T-helper 9 cell (primary cell): ENCODE results near the gene DGKZ.
A peak's percentile ranks its signal among the peaks of the same experiment; 100 is the strongest.
"Not testable (repeated sequence)": the region's sequence is repeated elsewhere in the genome, so short reads cannot be mapped to it uniquely, and the experiment has no call there.

ENCODE experiments used
- DNase-seq: peaks from one replicate; pipeline ENCODE4 v3.0.0-alpha.2; 2020
- total RNA-seq, 2 donors: gene quantifications; one replicate each; lab custom pipeline; 2026; lab: John Stamatoyannopoulos, UW

The DGKZ gene, protein sequence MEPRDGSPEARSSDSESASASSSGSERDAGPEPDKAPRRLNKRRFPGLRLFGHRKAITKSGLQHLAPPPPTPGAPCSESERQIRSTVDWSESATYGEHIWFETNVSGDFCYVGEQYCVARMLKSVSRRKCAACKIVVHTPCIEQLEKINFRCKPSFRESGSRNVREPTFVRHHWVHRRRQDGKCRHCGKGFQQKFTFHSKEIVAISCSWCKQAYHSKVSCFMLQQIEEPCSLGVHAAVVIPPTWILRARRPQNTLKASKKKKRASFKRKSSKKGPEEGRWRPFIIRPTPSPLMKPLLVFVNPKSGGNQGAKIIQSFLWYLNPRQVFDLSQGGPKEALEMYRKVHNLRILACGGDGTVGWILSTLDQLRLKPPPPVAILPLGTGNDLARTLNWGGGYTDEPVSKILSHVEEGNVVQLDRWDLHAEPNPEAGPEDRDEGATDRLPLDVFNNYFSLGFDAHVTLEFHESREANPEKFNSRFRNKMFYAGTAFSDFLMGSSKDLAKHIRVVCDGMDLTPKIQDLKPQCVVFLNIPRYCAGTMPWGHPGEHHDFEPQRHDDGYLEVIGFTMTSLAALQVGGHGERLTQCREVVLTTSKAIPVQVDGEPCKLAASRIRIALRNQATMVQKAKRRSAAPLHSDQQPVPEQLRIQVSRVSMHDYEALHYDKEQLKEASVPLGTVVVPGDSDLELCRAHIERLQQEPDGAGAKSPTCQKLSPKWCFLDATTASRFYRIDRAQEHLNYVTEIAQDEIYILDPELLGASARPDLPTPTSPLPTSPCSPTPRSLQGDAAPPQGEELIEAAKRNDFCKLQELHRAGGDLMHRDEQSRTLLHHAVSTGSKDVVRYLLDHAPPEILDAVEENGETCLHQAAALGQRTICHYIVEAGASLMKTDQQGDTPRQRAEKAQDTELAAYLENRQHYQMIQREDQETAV
- total RNA-seq: 216 to 271 reads per million in 2 donors

DNA sequence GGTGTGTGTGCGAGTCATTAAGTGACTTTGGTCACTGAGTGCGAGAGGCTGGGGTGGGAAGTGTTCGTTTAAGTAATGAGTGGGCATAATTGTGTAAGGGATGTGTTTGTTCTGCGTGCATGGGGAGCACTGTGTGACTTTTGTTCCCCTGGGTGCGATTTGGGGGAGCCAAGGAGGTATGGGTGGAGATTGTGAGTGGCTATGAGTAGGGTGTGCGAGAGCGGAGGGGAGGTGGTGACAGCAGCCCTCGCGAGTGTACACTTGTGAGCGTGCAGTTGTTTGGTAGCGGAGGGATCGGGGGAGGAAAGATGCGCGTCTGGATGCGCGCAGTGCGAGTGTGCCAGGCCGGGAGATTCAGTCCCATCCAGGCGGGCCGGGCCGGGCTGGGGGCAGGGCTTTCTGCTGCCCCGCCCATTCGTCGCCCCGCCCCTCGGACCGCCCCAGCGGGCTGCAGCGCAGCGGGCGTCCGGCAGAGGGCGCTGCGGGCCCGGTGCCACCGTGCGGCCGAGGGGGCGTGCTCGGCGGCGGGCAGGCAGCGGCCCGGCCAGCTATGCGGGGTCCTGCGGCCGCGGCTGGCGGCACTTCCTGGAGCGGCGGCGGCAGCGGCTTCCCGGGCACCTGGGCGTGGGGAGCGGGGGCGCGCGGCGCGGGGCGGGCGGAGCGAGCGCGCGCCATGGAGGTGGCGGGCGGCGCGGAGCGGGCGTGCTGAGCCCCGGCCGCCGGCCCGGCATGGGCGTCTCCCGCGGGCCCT is at the start of gene DGKZ:
Gene DGKZ, plus strand, starts transcription at position 578 of the 751 bp plus-strand sequence. CDS start 197 bp downstream, outside the sequence.
- DNase-seq: peak; percentile 86

DNA sequence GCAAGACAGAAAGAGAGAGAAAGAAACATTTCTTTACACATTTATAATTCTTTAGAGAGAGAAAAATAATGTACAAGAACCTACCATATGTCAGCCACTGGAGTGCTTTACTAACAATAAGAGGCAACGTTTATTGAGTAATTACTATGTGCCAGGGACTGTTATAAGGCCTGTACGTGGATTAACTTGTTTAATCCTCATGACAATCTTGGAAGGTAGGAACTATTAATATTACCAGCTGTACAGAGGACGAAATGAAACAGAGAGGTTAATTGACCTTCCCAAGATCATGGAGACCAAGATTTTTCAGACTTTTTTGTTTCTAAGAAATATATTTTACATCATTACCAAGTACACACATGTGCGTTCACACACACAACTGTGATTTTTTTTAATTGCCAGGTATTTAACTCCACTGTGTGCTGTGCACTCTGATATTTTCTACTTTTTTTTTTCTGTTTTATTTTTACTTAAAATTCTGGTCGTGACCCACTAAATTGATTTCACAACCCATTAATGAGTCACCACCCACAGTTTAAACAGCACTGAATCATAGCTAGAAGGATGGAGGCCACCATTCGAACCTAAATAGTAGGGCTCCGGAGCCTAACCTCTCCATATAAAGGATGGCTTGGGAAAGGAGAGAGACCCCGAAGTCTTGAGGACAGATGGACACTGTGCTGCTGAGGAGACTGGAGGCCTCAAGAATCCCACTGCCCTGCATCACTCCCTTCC is 48.4 kb upstream of the DGKZ start:
- DNase-seq: no peak

DNA sequence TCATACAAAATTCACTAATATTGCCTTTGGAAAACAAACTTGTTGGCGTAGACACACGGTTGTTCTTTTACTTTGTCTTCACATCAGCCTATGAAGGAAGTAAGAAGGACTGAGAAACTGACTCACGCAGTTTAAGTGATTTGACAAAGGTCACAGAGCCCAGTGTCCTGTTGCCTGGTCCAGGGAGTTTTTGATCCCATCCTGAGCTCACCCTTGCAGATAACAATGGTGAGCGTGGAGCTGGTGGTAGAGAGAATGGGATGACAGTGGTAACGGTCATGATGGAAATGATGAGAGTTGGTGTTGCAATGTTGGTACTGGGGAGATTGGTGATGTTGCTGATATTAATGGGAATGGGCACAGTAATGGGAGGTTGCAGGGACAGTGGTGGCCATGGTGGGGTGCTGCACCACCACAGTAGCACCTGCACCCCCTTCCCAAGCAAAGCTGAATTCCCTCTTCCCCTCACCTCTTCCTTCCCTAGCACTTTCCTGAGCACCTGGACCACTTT is 47.8 kb upstream of the DGKZ start:
- no peak for DNase-seq

DNA sequence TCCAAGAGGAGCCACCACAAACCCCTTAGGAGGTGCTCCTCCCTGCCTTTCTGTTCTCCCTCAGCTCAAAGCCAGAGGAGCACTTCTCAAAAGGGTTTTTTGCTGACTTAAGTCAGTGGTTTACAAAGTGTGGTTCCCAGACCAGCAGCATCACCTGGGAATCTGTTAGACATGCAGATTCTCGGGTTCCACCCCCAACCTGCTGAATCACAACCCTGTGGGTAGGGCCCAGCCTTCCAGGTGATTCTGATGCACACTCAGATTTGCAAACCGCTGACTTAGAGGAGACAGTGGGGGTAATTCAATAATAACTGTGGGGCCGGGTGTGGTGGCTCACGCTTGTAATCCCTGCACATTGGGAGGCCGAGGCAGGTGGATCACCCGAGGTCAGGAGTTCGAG is 47.0 kb upstream of the DGKZ start:
- no peak for DNase-seq

DNA sequence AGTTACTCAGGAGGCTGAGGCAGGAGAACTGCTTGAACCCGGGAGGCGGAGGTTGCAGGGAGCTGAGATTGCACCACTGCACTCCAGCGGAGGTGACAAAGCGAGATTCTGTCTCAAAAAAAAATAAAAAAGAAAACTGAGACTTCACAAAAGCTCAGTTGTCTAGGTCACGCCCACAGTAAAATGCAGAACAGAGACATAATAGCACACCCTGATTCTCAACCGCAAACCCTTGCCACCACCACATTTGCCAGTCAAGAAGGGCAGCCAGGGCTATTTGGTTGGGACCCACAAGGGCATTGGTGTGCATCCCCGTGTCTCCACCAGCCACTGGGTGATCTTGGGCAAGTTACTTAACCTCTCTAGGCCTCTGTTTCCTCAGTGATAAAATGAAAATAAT is 44.4 kb upstream of the DGKZ start:
- DNase-seq: no peak

DNA sequence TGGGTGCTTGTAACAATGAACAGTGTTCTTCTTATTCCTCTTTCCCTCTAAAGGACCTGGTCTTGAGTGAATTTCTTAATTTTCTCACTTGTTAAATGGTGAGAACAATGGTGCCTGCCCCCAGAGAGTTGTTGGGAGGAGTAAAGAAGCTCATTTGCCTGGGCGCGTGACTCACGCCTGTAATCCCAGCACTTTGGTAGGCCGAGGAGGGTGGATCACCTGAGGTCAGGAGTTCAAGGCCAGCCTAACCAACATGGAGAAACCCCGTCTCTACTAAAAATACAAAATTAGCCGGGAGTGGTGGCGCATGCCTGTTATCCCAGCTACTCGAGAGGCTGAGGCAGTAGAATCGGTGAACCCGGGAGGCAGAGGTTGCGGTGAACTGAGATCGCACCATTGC is 43.2 kb upstream of the DGKZ start:
- not testable (repeated sequence) for DNase-seq

DNA sequence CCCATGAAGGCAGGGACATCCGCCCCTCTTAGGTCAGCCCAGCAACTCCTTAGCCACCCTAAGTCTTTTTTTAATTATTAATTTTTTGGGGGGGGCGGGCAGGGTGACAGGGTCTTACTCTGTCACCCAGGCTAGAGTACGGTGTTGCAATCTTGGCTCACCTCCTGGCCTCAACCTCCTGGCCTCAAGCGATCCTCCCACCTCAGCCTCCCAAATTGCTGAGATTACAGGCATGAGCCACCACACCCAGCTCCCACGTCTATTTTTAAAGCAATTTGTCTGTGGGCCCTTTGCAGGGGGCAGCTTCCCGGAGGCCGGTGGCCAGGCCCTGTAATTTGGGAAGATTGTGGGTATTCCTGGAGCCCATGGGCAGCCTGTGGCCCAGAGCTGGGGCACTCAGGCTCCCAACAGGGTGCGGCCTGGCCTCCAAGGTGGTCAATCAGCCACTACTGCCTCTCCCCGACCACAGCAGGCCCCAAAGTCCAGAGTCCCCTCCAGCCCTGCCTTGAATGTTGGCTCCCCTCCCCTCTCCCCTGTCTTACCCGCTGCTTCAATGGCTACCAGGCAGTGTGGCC is 42.6 kb upstream of the DGKZ start:
- no peak for DNase-seq

DNA sequence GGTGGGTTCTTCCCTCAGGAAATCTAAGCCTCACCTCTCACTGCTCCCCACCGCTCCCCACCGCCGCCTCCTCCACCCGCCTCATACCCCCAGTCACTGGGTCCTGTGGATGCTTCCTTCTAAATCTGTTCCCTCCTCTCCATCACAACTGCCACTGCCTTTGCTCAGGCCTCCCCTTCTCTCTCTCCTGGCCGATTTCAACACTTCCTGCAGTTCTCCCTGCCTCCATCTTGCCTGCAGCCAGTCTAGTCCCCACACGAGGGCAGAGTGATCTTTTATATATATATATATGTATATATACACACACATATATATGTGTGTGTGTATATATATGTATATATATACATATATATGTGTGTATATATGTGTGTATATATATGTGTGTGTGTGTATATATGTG is 42.0 kb upstream of the DGKZ start:
- no peak for DNase-seq

DNA sequence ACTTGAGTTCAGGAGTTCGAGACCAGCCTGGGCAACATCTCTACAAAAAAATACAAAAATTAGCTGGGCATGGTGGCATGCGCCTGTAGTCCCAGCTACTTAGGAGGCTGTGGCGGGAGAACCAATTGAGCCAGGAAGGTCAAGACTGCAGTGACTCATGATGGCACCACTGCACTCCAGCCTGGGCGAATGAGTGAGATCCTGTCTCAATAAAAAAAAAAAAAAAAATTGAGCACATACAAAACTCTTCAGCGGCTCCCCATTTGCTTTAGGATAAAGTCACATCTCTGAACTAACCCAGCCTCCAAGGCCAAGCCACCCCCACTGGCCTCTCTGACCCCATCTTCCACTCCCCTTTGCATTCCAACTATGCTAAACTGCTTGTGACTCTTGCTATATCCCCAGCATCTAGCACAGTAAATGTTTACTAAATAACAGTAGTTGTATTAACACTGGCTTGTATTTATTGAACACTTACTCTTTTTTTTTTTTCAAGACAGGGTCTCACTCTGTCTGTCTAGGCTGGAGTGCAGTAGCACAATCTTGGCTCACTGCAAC is 40.9 kb upstream of the DGKZ start:
- no peak for DNase-seq

DNA sequence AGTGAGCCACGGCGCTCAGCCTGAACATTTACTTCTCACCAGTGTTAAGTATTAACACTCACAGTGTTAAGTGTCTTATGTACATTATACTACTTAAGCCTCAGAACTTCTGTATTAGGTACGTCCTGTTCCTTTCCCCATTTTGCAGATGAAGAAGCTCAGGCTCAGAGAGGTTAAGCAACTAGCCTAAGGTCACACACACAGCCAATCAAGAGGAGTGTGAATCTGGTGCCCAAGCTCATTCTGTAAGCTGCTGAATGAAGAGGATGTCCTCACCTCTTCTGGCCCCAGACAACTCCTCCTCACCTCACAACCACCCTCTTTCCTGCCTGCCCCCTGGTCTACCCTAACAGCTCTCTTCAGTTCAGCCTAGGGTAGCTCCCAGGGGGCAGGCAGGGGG is 39.9 kb upstream of the DGKZ start:
- DNase-seq: no peak

DNA sequence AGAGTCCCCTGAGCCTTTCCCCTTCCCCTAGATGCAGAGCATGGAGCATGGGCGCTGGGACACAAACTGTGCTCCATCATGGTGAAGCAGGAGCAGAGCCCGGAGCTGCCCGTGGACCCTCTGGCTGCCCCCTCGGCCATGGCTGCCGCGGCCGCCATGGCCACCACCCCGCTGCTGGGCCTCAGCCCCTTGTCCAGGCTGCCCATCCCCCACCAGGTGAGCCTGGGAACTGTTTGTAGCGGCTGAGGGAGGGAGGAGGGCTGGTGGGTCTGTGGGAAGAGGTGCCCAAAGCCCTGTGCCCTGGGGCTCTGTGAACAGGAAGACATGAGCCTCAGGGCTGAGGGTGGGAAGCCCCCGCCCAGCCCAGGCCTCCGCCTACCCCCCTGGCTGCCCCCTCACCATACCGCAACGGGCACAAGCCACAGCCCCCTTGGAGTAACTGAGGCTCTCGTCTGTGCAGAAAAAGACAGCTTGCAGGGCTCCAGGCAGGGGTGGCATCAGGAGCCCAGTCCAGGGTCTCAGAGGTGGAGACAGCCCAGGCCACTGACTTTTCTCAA is 39.4 kb upstream of the DGKZ start:
- DNase-seq: no peak

DNA sequence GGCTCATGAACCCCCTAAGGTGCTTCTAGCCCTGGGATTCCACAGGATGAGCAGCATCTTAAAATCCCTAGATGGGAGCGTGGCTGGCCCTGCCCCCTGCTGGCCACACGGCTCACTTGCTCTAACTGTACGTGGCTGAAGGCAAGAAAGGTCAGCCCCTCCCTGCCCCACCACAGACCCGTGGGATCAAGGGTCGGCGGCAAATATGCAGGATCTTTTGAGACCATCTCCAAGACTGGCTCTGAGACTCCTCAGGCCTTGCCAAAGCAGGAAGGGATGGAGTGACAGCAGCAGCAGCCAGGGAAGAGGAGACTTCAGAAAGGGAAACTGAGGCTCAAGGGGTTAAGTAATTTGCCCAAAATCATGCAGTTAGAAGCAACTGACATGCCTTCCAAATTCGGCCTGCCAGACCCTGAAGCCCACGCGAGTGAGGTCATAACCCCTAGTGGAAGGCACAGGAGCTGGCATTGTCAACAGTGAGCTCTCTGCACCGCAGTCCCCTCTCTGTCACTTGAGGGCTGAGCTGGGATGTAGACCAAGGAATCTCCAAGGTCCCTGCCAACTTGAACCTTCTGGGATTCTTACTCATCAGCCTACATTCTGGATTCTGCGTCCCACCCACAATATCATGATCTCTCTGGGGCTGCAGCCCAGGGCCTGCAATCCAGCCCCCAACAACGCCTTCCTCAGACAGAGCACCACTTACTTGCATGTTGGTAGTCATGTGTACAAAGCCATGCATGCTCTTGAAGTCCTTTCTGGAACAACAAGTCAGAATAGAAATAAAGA is 38.4 kb upstream of the DGKZ start:
- DNase-seq: peak; percentile 54

DNA sequence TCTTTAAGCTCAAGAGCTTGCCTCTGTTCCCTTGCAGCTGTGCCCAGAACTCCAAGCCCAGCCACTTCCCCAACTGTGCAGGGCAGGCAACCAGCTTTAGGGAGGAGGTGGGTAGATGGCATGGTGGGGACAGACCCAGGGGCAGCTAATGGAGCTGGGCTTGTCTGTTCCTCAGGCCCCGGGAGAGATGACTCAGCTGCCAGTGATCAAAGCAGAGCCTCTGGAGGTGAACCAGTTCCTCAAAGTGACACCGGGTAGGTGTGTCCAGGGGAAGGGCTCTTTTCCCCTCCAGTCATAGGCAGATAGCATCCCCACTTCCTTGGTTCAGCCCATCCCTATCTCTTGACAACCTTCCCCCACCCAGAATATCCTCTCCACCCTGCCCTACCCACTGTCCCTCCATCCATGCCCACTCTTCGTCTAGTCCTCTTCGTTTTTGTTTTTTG is 37.4 kb upstream of the DGKZ start:
- DNase-seq: no peak

DNA sequence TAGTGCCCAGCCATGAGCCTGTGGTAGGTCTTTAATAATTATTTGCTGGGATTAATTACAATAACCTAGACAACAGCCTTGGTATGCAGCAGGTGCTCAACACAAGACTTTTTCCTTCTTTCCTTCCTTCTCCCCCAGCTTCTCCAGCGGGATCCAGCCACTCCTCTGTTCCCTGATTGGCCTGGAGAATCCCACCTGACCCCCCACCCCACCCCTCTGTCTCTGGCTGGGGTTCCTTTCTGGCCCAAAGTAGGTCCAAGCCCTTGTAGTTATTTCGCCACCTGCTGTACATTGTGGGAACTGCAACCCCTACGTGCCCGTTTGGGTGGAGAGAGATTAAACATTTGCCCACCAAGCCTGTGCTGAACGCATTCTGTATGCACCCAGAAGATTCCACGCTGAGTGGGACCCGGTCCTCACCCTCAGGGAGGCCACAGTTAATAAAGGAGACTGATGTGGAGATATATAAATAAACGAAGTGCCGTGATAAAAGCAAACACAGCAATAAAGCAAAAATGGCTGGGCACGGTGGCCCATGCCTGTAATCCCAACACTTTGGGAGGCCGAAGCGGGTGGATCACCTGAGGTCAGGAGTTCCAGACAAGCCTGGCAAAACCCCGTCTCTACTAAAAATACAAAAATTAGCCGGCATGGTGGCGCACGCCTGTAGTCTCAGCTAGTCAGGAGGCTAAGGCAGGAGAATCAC is 32.1 kb upstream of the DGKZ start:
- DNase-seq: peak; percentile 76

DNA sequence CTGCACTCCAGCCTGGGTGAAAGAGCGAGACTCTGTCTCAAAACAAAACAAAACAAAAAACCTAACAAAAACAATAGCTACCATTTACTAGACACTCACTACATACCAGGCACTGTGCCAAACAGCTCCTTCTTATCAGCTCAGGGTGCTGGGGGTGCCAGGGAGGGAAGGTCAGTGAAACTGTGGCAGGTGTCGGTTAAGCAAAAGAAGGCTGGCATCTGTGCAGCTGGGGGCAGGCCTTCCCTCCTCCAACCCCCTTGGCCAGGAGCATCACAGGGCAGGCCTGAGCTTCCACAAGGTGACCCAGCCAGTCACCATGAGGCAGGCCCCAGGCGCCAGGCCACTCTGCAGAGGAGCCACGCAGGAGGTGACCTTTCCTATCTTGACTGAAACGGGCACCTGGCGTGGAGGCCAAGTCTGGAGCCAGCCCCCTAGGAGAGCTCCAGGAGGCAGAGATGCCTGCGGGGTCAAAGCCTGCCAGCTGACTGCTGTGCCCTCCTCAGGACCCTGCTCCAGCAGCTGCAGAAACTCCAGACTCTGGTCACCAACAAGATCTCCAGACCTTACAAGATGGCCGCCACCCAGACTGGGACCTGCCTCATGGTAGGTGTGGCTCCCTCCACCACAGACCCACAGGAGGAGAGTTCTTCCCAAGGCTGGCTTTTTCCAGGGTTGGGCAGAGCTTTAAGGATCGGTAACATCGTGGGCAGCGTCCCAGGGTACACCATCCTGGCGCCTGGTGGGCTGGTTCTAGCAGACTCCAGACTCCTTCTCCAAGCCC is 31.3 kb upstream of the DGKZ start:
- DNase-seq: no peak

DNA sequence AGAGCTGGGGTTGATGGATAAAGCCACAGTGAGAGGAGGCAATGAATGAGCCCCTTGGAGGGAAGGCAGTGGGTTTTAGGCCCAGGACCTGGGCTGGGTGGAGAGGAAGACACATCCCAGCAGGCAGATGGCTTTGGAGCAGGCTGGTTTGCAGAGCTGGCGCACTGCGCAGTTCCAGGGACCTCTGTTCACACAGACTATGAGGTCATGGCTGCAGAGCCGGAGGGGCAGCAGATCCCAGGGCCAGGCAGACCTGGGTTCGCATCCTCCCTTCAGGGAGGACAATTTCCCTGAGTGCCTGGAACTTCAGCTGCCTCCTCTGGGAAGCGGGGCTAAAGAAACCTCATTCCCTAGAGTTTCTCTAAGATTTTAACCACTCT is 28.2 kb upstream of the DGKZ start:
- DNase-seq: no peak

DNA sequence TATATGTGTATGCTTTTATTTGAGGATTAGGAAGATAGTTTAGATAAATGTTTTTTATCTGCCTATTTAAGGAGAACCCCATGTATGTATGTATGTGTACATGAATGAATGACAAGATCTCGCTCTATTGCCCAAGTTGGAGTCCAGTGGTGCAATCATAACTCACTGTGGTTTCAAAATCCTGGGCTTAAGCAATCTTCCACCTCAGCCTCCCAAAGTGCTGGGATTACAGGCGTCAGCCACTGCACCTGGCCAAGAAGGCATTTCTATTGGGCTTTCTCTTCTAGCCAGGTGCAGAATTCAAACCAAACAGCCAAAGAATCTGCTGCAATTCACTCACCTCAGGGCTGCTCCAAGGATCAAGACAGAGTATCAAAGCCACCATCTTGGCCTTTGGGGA is 25.5 kb upstream of the DGKZ start:
- DNase-seq: no peak

DNA sequence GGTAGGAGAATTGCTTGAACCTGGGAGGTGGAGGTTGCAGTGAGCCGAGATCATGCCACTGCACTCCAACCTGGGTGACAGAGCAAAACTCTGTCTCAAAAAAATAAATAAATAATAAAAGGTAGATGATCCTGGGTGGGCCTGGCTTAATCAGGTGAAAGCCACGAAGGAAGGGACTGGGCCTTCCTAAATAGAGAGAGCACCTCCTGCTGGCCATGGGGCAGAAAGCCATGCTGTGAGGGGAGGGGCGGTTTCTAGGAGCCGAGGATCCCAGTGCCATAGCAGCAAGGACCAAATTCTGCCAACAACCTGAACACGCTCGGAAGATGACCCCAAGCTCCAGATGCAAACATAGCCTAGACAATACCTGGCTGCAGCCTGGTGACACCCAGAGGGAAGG is 24.5 kb upstream of the DGKZ start:
- no peak for DNase-seq
